ENCODE measurements around the gene MILR1. TPM values are rescaled to one million over a fixed set of nuclear protein-coding genes. Genes with fewer than 3 reads are reported as not detected.

MILR1 gene
- total RNA-seq (2022; extraction: Qiagen RNA extraction) = 0.89 to 1.8 TPM (median 1.6 TPM) in 5 replicates

GRCh38 chr17:64448665-64449512 is at the start of gene MILR1:
TSS of gene MILR1 (plus strand) at chr17:64449115. CDS start at chr17:64449169, 54 bp downstream.

GRCh38 chr17:64496786-64497564 is 48.1 kb downstream of the MILR1 start, which contains the start of gene POLG2:
TSS of gene POLG2 (minus strand) at chr17:64497054. CDS start at chr17:64496968, 86 bp downstream.

GRCh38 chr17:64506201-64506575 is 57.3 kb downstream of the MILR1 start, which contains the start of gene DDX5:
TSS of gene DDX5 (minus strand) at chr17:64506289. CDS start at chr17:64506119, 170 bp downstream.

GRCh38 chr17:64506576-64507412 is 57.9 kb downstream of the MILR1 start, which contains the start of gene CEP95:
TSS of gene CEP95 (plus strand) at chr17:64506977. CDS start at chr17:64507098, 121 bp downstream.

Other genes starting within 250 kb of the MILR1 start
- gene TEX2, start 185.9 kb upstream of the MILR1 start, total RNA-seq (2022; extraction: Qiagen RNA extraction) = 13.2 to 16.9 TPM (median 16.0 TPM) in 5 replicates
- gene PECAM1, start 58.3 kb upstream of the MILR1 start, total RNA-seq (2022; extraction: Qiagen RNA extraction) = 0.08 to 0.36 TPM (median 0.13 TPM) in 5 replicates
- gene POLG2, start 47.9 kb downstream of the MILR1 start, total RNA-seq (2022; extraction: Qiagen RNA extraction) = 14.8 to 17.5 TPM (median 15.5 TPM) in 5 replicates
- gene DDX5, start 57.2 kb downstream of the MILR1 start, total RNA-seq (2022; extraction: Qiagen RNA extraction) = 668 to 936 TPM (median 713 TPM) in 5 replicates
- gene CEP95, start 57.9 kb downstream of the MILR1 start, total RNA-seq (2022; extraction: Qiagen RNA extraction) = 28.5 to 32.7 TPM (median 29.9 TPM) in 5 replicates
- gene SMURF2, start 213.2 kb downstream of the MILR1 start, total RNA-seq (2022; extraction: Qiagen RNA extraction) = 22.7 to 31.5 TPM (median 28.8 TPM) in 5 replicates

Measured in A549 treated with dexamethasone at 1 μM for 4 hours (cell line).